ENCODE measurements around the gene HYLS1.
A peak's percentile ranks its signal among the peaks of the same experiment; 100 is the strongest.

Gene HYLS1

DNA sequence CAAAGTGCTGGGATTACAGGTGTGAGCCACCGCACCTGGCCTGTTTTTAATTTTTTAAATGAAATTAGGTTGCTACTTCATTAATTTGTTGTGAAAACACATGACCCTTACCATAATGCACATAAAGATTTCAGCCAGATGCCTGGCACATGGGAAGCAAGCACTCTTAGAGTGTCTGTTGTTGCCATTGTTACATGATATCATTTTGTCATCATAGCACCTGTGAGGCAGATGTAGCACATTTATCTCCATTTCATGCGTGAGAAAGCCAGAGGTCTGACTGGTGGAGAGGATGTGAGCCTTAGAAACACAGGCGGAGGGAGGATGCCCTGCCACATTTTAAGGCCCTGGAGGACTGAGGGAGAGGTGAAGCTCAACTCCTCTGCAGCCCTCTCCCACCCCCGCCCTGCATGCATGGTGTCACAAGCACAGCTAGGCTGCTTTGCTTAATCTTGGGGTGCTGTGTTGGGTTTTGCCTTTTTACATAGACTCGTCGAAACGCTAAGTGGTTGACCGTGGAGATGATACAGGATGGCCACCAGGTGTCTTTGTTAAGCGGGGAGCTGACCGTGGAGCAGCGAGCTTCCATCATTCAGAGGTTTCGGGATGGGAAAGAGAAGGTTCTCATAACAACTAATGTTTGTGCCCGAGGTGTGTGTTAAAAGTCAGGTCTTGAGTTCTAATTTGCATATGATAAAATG, 30.8 kb downstream of the HYLS1 start:
- Histone ChIP-seq H3K36me3 (ENCODE audit: insufficient read depth, low read length) (no peaks in the 10 kb centered on the region), H3K4me1 (ENCODE audit: insufficient read depth, low read length) (no peaks in the 10 kb centered on the region), H3K4me3 (ENCODE audit: low read depth in 1 of 2, low read length in 2 of 2) (no peak overlapping the region), H3K4me2 (ENCODE audit: insufficient read depth, low read length) (no peak overlapping the region), H2AFZ (ENCODE audit: low read depth, low read length) (no peak overlapping the region), H3K9ac (ENCODE audit: low read depth, low read length) (no peak overlapping the region), H3K27me3 (ENCODE audit: insufficient read depth, low read length, poor library complexity) (peaks cover 15% of the 10 kb centered on the region), H3K79me2 (ENCODE audit: insufficient read depth, low read length) (no peaks in the 10 kb centered on the region), H3K27ac (ENCODE audit: low read length) (no peak overlapping the region), H3K9me3 (ENCODE audit: insufficient read depth, low read length, severe bottlenecking) (no peaks in the 10 kb centered on the region), H4K20me1 (ENCODE audit: insufficient read depth, low read length) (no peaks in the 10 kb centered on the region)
- no peak for TF ChIP-seq EZH2 (IDR thresholded peaks at IDR 0.05; ENCODE audit: borderline replicate concordance, low read depth, low read length, severe bottlenecking)
- ATAC-seq (ENCODE audit: insufficient read depth, low read depth) (no peak), DNase-seq (no peak)

DNA sequence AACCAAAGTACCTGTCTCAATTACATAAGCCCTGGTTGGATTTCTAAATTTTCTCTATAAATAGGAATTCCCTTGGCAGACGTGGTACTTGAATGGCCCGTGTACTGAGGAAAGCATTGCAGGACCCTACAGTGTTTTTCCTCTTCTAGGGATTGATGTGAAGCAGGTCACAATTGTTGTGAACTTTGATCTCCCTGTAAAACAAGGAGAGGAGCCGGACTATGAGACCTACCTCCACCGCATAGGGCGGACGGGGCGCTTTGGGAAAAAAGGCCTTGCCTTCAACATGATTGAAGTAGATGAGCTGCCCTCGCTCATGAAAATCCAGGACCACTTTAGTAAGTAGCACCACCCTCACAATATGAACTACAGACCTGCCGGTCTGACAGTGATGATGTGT, 33.6 kb downstream of the HYLS1 start:
- no peak overlapping the region for H3K27ac ChIP-seq (ENCODE audit: low read length)
- ATAC-seq (ENCODE audit: insufficient read depth, low read depth) = no peak

DNA sequence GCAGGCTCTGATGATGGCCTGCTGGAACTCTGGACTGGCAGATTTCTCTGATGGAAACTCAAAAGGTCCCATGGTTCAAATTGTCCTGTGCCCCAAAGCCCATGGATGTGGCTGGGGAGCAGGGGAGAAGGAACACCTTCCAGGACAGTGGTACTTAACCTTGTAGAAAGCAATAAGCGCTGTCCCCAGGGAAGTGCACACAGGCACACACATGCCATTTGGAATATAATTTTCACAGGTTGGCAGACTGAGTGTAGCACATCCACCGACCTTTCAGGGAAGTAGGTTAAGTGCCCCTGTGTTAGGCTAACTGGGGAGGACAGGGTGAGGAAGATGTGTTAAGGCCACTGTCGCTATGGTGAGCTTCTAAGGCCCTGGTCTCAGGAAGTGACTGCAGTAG, 34.7 kb downstream of the HYLS1 start:
- H3K27ac ChIP-seq (ENCODE audit: low read length) = no peak overlapping the region
- TF ChIP-seq EZH2 (IDR thresholded peaks at IDR 0.05; ENCODE audit: borderline replicate concordance, low read depth, low read length, severe bottlenecking) = no peak
- TF ChIP-seq, protein P1, sequence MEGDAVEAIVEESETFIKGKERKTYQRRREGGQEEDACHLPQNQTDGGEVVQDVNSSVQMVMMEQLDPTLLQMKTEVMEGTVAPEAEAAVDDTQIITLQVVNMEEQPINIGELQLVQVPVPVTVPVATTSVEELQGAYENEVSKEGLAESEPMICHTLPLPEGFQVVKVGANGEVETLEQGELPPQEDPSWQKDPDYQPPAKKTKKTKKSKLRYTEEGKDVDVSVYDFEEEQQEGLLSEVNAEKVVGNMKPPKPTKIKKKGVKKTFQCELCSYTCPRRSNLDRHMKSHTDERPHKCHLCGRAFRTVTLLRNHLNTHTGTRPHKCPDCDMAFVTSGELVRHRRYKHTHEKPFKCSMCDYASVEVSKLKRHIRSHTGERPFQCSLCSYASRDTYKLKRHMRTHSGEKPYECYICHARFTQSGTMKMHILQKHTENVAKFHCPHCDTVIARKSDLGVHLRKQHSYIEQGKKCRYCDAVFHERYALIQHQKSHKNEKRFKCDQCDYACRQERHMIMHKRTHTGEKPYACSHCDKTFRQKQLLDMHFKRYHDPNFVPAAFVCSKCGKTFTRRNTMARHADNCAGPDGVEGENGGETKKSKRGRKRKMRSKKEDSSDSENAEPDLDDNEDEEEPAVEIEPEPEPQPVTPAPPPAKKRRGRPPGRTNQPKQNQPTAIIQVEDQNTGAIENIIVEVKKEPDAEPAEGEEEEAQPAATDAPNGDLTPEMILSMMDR (IDR thresholded peaks at IDR 0.05; ENCODE audit: borderline replicate concordance, extremely low read depth, low read length, poor library complexity, severe bottlenecking) = no peak
- no peak for ATAC-seq (ENCODE audit: insufficient read depth, low read depth)
- no peak overlapping the region for H3K9ac ChIP-seq (ENCODE audit: low read depth, low read length)
- peaks cover 6% of the 10 kb centered on the region for H3K27me3 ChIP-seq (ENCODE audit: insufficient read depth, low read length, poor library complexity)
- H2AFZ ChIP-seq (ENCODE audit: low read depth, low read length) = no peak overlapping the region
- no peaks in the 10 kb centered on the region for H4K20me1 ChIP-seq (ENCODE audit: insufficient read depth, low read length)
- no peak overlapping the region for H3K4me3 ChIP-seq (ENCODE audit: low read depth in 1 of 2, low read length in 2 of 2)
- no peaks in the 10 kb centered on the region for H3K79me2 ChIP-seq (ENCODE audit: insufficient read depth, low read length)
- DNase-seq = no peak
- H3K36me3 ChIP-seq (ENCODE audit: insufficient read depth, low read length) = no peaks in the 10 kb centered on the region
- no peak overlapping the region for H3K4me2 ChIP-seq (ENCODE audit: insufficient read depth, low read length)
- no peaks in the 10 kb centered on the region for H3K9me3 ChIP-seq (ENCODE audit: insufficient read depth, low read length, severe bottlenecking)
- H3K4me1 ChIP-seq (ENCODE audit: insufficient read depth, low read length) = no peaks in the 10 kb centered on the region

More for the DNA sequence above, 33.6 kb downstream of the HYLS1 start:
- DNase-seq = no peak
- no peak overlapping the region for H2AFZ ChIP-seq (ENCODE audit: low read depth, low read length)
- H3K4me3 ChIP-seq (ENCODE audit: low read depth in 1 of 2, low read length in 2 of 2) = no peak overlapping the region
- H3K27me3 ChIP-seq (ENCODE audit: insufficient read depth, low read length, poor library complexity) = peaks cover 15% of the 10 kb centered on the region
- no peaks in the 10 kb centered on the region for H3K36me3 ChIP-seq (ENCODE audit: insufficient read depth, low read length)
- no peak overlapping the region for H3K4me2 ChIP-seq (ENCODE audit: insufficient read depth, low read length)
- H3K79me2 ChIP-seq (ENCODE audit: insufficient read depth, low read length) = no peaks in the 10 kb centered on the region
- no peak overlapping the region for H3K9ac ChIP-seq (ENCODE audit: low read depth, low read length)
- no peak for TF ChIP-seq EZH2 (IDR thresholded peaks at IDR 0.05; ENCODE audit: borderline replicate concordance, low read depth, low read length, severe bottlenecking)
- TF ChIP-seq, protein P1 (IDR thresholded peaks at IDR 0.05; ENCODE audit: borderline replicate concordance, extremely low read depth, low read length, poor library complexity, severe bottlenecking) = no peak
- no peaks in the 10 kb centered on the region for H3K4me1 ChIP-seq (ENCODE audit: insufficient read depth, low read length)
- no peaks in the 10 kb centered on the region for H3K9me3 ChIP-seq (ENCODE audit: insufficient read depth, low read length, severe bottlenecking)
- no peaks in the 10 kb centered on the region for H4K20me1 ChIP-seq (ENCODE audit: insufficient read depth, low read length)

DNA sequence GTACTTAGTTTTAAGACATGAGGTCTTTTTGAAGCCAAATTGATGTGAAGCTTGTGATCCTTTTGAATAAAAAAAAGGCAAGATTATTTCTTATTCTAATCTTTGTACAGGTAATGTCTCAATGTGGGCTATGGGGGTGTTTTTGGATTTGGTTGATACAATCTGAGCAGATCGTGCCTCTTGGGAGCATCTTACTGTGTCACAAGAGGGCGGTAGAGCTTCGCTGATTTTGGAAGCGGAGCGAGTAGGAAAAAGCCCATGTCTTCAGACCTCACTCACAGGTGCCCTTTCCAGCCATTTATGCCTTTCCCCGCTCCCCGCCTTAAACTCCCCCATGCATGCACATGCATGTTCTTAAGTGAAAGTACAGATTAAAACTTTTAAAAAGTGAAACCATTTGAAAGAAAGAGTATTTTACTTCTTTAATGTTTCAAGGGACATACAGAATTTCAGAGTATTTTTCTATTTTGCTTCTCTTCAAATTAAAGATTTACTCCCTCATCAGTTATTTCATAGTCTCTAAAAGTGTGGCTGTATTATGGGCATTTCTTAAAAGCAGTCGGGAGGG, 35.6 kb downstream of the HYLS1 start:
- H4K20me1 ChIP-seq (ENCODE audit: insufficient read depth, low read length) = no peaks in the 10 kb centered on the region
- no peaks in the 10 kb centered on the region for H3K4me1 ChIP-seq (ENCODE audit: insufficient read depth, low read length)
- no peak overlapping the region for H3K9ac ChIP-seq (ENCODE audit: low read depth, low read length)
- H3K79me2 ChIP-seq (ENCODE audit: insufficient read depth, low read length) = no peaks in the 10 kb centered on the region
- H3K27me3 ChIP-seq (ENCODE audit: insufficient read depth, low read length, poor library complexity) = peaks cover 3% of the 10 kb centered on the region
- no peak overlapping the region for H3K4me2 ChIP-seq (ENCODE audit: insufficient read depth, low read length)
- no peak overlapping the region for H2AFZ ChIP-seq (ENCODE audit: low read depth, low read length)
- no peaks in the 10 kb centered on the region for H3K9me3 ChIP-seq (ENCODE audit: insufficient read depth, low read length, severe bottlenecking)
- no peak overlapping the region for H3K27ac ChIP-seq (ENCODE audit: low read length)
- H3K36me3 ChIP-seq (ENCODE audit: insufficient read depth, low read length) = no peaks in the 10 kb centered on the region
- ATAC-seq (ENCODE audit: insufficient read depth, low read depth) (peak; percentile 97), DNase-seq (peak; percentile 76)
- TF ChIP-seq EZH2 (IDR thresholded peaks at IDR 0.05; ENCODE audit: borderline replicate concordance, low read depth, low read length, severe bottlenecking) = no peak
- TF ChIP-seq, protein P1 (IDR thresholded peaks at IDR 0.05; ENCODE audit: borderline replicate concordance, extremely low read depth, low read length, poor library complexity, severe bottlenecking) = peak; percentile 87
- H3K4me3 ChIP-seq (ENCODE audit: low read depth in 1 of 2, low read length in 2 of 2) = no peak overlapping the region
